HEK293 (cell line): ENCODE results near the gene OCA2.

Experiments used
- CTCF ChIA-PET: fragments of 350-600 bp; formaldehyde crosslinking; extraction: SDS; loops from one replicate; lab custom pipeline; 2021; ENCODE audit warnings: antibody characterized with exemption; lab: Yijun Ruan, JAX
- POLR2A ChIA-PET: fragments of 300-600 bp; formaldehyde crosslinking; extraction: SDS; loops from one replicate; lab custom pipeline; 2020; ENCODE audit warnings: antibody characterized with exemption, inconsistent platforms; lab: Yijun Ruan, JAX
- H3K27ac ChIP-seq: fragments of 200-500 bp; sonication (Bioruptor generic); 2 replicates; pipeline ENCODE4 v1.5.1; 2014; ENCODE audit warnings: low read depth, low read length, control low read depth, inconsistent platforms; ENCODE audit errors: extremely low read depth
- H3K36me3 ChIP-seq, 2 experiments: fragments of 200-500 bp in 1 of 2; sonication (Bioruptor generic) in 1 of 2; 1 replicate in 1 of 2; 2 replicates in 1 of 2; pipeline ENCODE4 v1.5.1; 2014 to 2017; ENCODE audit warnings: inconsistent platforms in 2 of 2, low read length in 2 of 2; ENCODE audit not compliant: control insufficient read depth in 2 of 2, insufficient read depth in 1 of 2
- H3K4me1 ChIP-seq: fragments of 200-500 bp; sonication (Bioruptor generic); 2 replicates; pipeline ENCODE4 v1.5.1; 2014; ENCODE audit warnings: mild to moderate bottlenecking, low read length, inconsistent platforms; ENCODE audit not compliant: control insufficient read depth, insufficient read depth
- H3K4me3 ChIP-seq: 2 replicates; pipeline ENCODE4 v1.5.1; 2011; ENCODE audit warnings: low read depth, mild to moderate bottlenecking, control low read depth, low read length, moderate library complexity
- H3K9me3 ChIP-seq: fragments of 200-500 bp; sonication (Bioruptor generic); 2 replicates; pipeline ENCODE4 v1.5.1; 2014; ENCODE audit warnings: low read depth, low read length, inconsistent platforms; ENCODE audit not compliant: control insufficient read depth, insufficient read depth
- BCL6B ChIP-seq: fragments of 450-650 bp; formaldehyde crosslinking; IDR thresholded peaks from 2 replicates; pipeline ENCODE4 v1.5.1; 2017; ENCODE audit warnings: missing biosample characterization, missing genetic modification characterization
- OVOL3 ChIP-seq: fragments of 450-650 bp; formaldehyde crosslinking; IDR thresholded peaks from 2 replicates; pipeline ENCODE4 v1.5.1; 2016; ENCODE audit warnings: missing biosample characterization, missing genetic modification characterization
- SETDB1 ChIP-seq: IDR thresholded peaks from one replicate; pipeline ENCODE4 v1.6.1; 2017; ENCODE audit warnings: mild to moderate bottlenecking, low read length, moderate library complexity, mixed read lengths; ENCODE audit not compliant: insufficient read length
- SP3 ChIP-seq: fragments of 450-650 bp; formaldehyde crosslinking; IDR thresholded peaks from 2 replicates; pipeline ENCODE4 v1.5.1; 2016; ENCODE audit warnings: missing biosample characterization, missing genetic modification characterization
- YY2 ChIP-seq: fragments of 450-650 bp; formaldehyde crosslinking; IDR thresholded peaks from 2 replicates; pipeline ENCODE4 v1.5.1; 2016; ENCODE audit warnings: missing biosample characterization, missing genetic modification characterization
- ZBTB1 ChIP-seq: fragments of 450-650 bp; formaldehyde crosslinking; IDR thresholded peaks from 2 replicates; pipeline ENCODE4 v1.5.1; 2016; ENCODE audit warnings: missing biosample characterization, missing genetic modification characterization
- ZFP69B ChIP-seq: fragments of 450-650 bp; formaldehyde crosslinking; IDR thresholded peaks from 2 replicates; pipeline ENCODE4 v1.5.1; 2016; ENCODE audit warnings: missing biosample characterization, missing genetic modification characterization
- ZIC2 ChIP-seq: fragments of 450-650 bp; formaldehyde crosslinking; IDR thresholded peaks from 2 replicates; pipeline ENCODE4 v1.5.1; 2016; ENCODE audit warnings: missing biosample characterization, missing genetic modification characterization
- ZNF121 ChIP-seq: fragments of 450-650 bp; formaldehyde crosslinking; IDR thresholded peaks from 2 replicates; pipeline ENCODE4 v1.5.1; 2016; ENCODE audit warnings: missing biosample characterization, missing genetic modification characterization
- ZNF175 ChIP-seq: fragments of 450-650 bp; formaldehyde crosslinking; IDR thresholded peaks from 2 replicates; pipeline ENCODE4 v1.5.1; 2016; ENCODE audit warnings: missing biosample characterization, missing genetic modification characterization
- ZNF184 ChIP-seq: fragments of 450-650 bp; IDR thresholded peaks from 2 replicates; pipeline ENCODE4 v1.5.1; 2018; ENCODE audit warnings: missing biosample characterization, mild to moderate bottlenecking, missing genetic modification characterization
- ZNF366 ChIP-seq: fragments of 450-650 bp; formaldehyde crosslinking; conservative IDR thresholded peaks from 2 replicates; pipeline ENCODE4 v1.5.1; 2016; ENCODE audit warnings: missing biosample characterization, missing genetic modification characterization
- ZNF426 ChIP-seq: fragments of 450-650 bp; formaldehyde crosslinking; IDR thresholded peaks from 2 replicates; pipeline ENCODE4 v1.5.1; 2017; ENCODE audit warnings: missing biosample characterization, missing genetic modification characterization, mild to moderate bottlenecking, inconsistent platforms, moderate library complexity
- ZNF449 ChIP-seq: fragments of 450-650 bp; formaldehyde crosslinking; IDR thresholded peaks from 2 replicates; pipeline ENCODE4 v1.5.1; 2017; ENCODE audit warnings: missing biosample characterization, mild to moderate bottlenecking, missing genetic modification characterization, moderate library complexity
- ZNF510 ChIP-seq: fragments of 450-650 bp; formaldehyde crosslinking; IDR thresholded peaks from 2 replicates; pipeline ENCODE4 v1.5.1; 2018; ENCODE audit warnings: mild to moderate bottlenecking, missing genetic modification characterization, missing biosample characterization; ENCODE audit not compliant: insufficient replicate concordance
- ZNF521 ChIP-seq: fragments of 450-650 bp; formaldehyde crosslinking; IDR thresholded peaks from 2 replicates; pipeline ENCODE4 v1.5.1; 2017; ENCODE audit warnings: missing biosample characterization, mild to moderate bottlenecking, missing genetic modification characterization
- ZNF768 ChIP-seq: fragments of 450-650 bp; formaldehyde crosslinking; IDR thresholded peaks from 2 replicates; pipeline ENCODE4 v1.5.1; 2018; ENCODE audit warnings: missing biosample characterization, mild to moderate bottlenecking, missing genetic modification characterization
- ZSCAN18 ChIP-seq: fragments of 450-650 bp; formaldehyde crosslinking; IDR thresholded peaks from 2 replicates; pipeline ENCODE4 v1.5.1; 2016; ENCODE audit warnings: missing biosample characterization, missing genetic modification characterization
- ZSCAN4 ChIP-seq: fragments of 450-650 bp; formaldehyde crosslinking; IDR thresholded peaks from 2 replicates; pipeline ENCODE4 v1.5.1; 2017; ENCODE audit warnings: missing biosample characterization, missing genetic modification characterization
- ZSCAN5A ChIP-seq: fragments of 450-650 bp; formaldehyde crosslinking; IDR thresholded peaks from 2 replicates; pipeline ENCODE4 v1.5.1; 2016; ENCODE audit warnings: missing biosample characterization, missing genetic modification characterization

The OCA2 gene

GRCh38 chr15:27742751-27743477 lies 356.2 kb downstream of the OCA2 start (continued):
- TF ChIP-seq ZSCAN4 (no peak), ZNF521 (tag by site-specific recombination) (no peak), ZNF510 (tag by site-specific recombination) (no peak)

GRCh38 chr15:27741226-27741860 lies 357.8 kb downstream of the OCA2 start:
- TF ChIP-seq ZNF184 (no peak), ZBTB1 (tag by site-specific recombination) (no peak), ZSCAN18 (tag by site-specific recombination) (no peak), YY2 (tag by site-specific recombination) (no peak), BCL6B (tag by site-specific recombination) (no peak), ZNF521 (tag by site-specific recombination) (no peak), ZNF768 (tag by site-specific recombination) (no peak), ZNF366 (tag by site-specific recombination) (no peak), ZNF121 (no peak), ZNF175 (no peak), SETDB1 (no peak), SP3 (tag by site-specific recombination) (no peak), ZIC2 (tag by site-specific recombination) (no peak), ZNF426 (tag by site-specific recombination) (no peak), OVOL3 (no peak), ZSCAN5A (tag by site-specific recombination) (no peak), ZFP69B (tag by site-specific recombination) (no peak), ZNF449 (tag by site-specific recombination) (no peak)
- CTCF ChIA-PET, result no interaction called here
- no peaks in the 10 kb centered on the region for H3K9me3 ChIP-seq

More at GRCh38 chr15:27741226-27741860, 357.8 kb downstream of the OCA2 start:
- Histone ChIP-seq H3K4me1 (no peaks in the 10 kb centered on the region), H3K4me3 (no peak overlapping the region), H3K36me3 (no peaks in the 10 kb centered on the region), H3K27ac (no peak overlapping the region)
- POLR2A ChIA-PET, result no interaction called here
